A549 treated with GW870086 at 1 μM for 4 hours (cell line): ENCODE measurements around the gene GRIP1. TPM values are rescaled to one million over a fixed set of nuclear protein-coding genes. Genes with fewer than 3 reads are reported as not detected.

ENCODE experiments used
- total RNA-seq: library from RNA; stranded (reverse); fragments of 200-300 nt; extraction: Qiagen RNA extraction; gene quantifications from 5 replicates; pipeline ENCODE4 v1.2.3, GENCODE V29; 2022; ENCODE audit warnings: low read depth

The GRIP1 gene, protein sequence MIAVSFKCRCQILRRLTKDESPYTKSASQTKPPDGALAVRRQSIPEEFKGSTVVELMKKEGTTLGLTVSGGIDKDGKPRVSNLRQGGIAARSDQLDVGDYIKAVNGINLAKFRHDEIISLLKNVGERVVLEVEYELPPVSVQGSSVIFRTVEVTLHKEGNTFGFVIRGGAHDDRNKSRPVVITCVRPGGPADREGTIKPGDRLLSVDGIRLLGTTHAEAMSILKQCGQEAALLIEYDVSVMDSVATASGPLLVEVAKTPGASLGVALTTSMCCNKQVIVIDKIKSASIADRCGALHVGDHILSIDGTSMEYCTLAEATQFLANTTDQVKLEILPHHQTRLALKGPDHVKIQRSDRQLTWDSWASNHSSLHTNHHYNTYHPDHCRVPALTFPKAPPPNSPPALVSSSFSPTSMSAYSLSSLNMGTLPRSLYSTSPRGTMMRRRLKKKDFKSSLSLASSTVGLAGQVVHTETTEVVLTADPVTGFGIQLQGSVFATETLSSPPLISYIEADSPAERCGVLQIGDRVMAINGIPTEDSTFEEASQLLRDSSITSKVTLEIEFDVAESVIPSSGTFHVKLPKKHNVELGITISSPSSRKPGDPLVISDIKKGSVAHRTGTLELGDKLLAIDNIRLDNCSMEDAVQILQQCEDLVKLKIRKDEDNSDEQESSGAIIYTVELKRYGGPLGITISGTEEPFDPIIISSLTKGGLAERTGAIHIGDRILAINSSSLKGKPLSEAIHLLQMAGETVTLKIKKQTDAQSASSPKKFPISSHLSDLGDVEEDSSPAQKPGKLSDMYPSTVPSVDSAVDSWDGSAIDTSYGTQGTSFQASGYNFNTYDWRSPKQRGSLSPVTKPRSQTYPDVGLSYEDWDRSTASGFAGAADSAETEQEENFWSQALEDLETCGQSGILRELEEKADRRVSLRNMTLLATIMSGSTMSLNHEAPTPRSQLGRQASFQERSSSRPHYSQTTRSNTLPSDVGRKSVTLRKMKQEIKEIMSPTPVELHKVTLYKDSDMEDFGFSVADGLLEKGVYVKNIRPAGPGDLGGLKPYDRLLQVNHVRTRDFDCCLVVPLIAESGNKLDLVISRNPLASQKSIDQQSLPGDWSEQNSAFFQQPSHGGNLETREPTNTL
- total RNA-seq: 2.3 to 6.4 TPM (median 4.3 TPM) in 5 replicates

GRCh38 chr12:66678338-66679275 is at the start of gene GRIP1:
TSS of gene GRIP1 (minus strand) at chr12:66679076. CDS start at chr12:66678904, 172 bp downstream.

GRCh38 chr12:66301944-66302826 is 376.7 kb downstream of the GRIP1 start, which contains the start of gene HELB:
TSS of gene HELB (plus strand) at chr12:66302493. CDS start at chr12:66302604, 111 bp downstream.

